Panc1 (cell line): ENCODE measurements around the gene ADAMTS7.

Experiments used
- CTCF ChIP-seq: fragments of 450-650 bp; IDR thresholded peaks from 2 replicates; pipeline ENCODE4 v1.5.1; 2017; ENCODE audit warnings: mild to moderate bottlenecking
- POLR2AphosphoS5 ChIP-seq: IDR thresholded peaks from 2 replicates; pipeline ENCODE4 v1.6.1; 2012; ENCODE audit warnings: mild to moderate bottlenecking, low read depth, low read length, moderate library complexity
- REST ChIP-seq, 2 experiments: IDR thresholded peaks; 2 replicates each; pipeline ENCODE4 v1.6.1; 2011 to 2012; ENCODE audit warnings: low read depth in 2 of 2, control low read depth in 1 of 2, low read length in 1 of 2, mild to moderate bottlenecking in 1 of 2, moderate library complexity in 1 of 2; ENCODE audit not compliant: insufficient read depth in 1 of 2
- SIN3A ChIP-seq: IDR thresholded peaks from 2 replicates; pipeline ENCODE4 v1.6.1; 2012; ENCODE audit warnings: low read depth, mild to moderate bottlenecking, low read length, moderate library complexity, borderline replicate concordance; ENCODE audit not compliant: insufficient read depth

- TF ChIP-seq CTCF, result no peak
- TF ChIP-seq REST (IDR thresholded peaks at IDR 0.05; ENCODE audit: insufficient read depth in 1 of 2, low read depth in 2 of 2, low read length in 1 of 2), result no peak
- TF ChIP-seq POLR2AphosphoS5, result no peak
- no peak for TF ChIP-seq SIN3A
Measured at GRCh38 chr15:78761020-78761419, 50.2 kb downstream of the ADAMTS7 start.
